HG03196 (cell line): ENCODE measurements around the gene CCDC200.
"Not testable (repeated sequence)": the region's sequence is repeated elsewhere in the genome, so short reads cannot be mapped to it uniquely, and the experiment has no call there.

ENCODE experiments used
- ATAC-seq: cut with Tn5 transposase; IDR thresholded peaks from one replicate; pipeline ENCODE4 v1.9.1; 2021; ENCODE audit not compliant: unreplicated experiment

CCDC200 gene

GRCh38 chr17:43228020-43228782 is at the start of gene CCDC200:
Gene CCDC200, minus strand, starts transcription at chr17:43228623. Its CDS starts 69 bp downstream, at chr17:43228554.
- not testable (repeated sequence) for ATAC-seq

GRCh38 chr17:43272914-43273313 is 44.5 kb upstream of the CCDC200 start:
- not testable (repeated sequence) for ATAC-seq

GRCh38 chr17:43272483-43272882 is 44.1 kb upstream of the CCDC200 start:
- ATAC-seq: not testable (repeated sequence)

- not testable (repeated sequence) for ATAC-seq
Measured at GRCh38 chr17:43270552-43271504, 42.4 kb upstream of the CCDC200 start.

- not testable (repeated sequence) for ATAC-seq
Measured at GRCh38 chr17:43246456-43246855, 18.0 kb upstream of the CCDC200 start.

- ATAC-seq: not testable (repeated sequence)
Measured at GRCh38 chr17:43240596-43241352, 12.4 kb upstream of the CCDC200 start.

GRCh38 chr17:43239597-43239996 is 11.2 kb upstream of the CCDC200 start:
- ATAC-seq: not testable (repeated sequence)

- ATAC-seq: not testable (repeated sequence)
Measured at GRCh38 chr17:43233877-43234276, 5.5 kb upstream of the CCDC200 start, which contains the start of gene RNU2-1. Gene RNU2-1, minus strand, starts transcription at chr17:43233977.

- ATAC-seq: not testable (repeated sequence)
Measured at GRCh38 chr17:43233263-43233662, 4.8 kb upstream of the CCDC200 start.

GRCh38 chr17:43232021-43232699 is 3.7 kb upstream of the CCDC200 start:
- not testable (repeated sequence) for ATAC-seq

GRCh38 chr17:43231205-43232020 is 3.0 kb upstream of the CCDC200 start:
- not testable (repeated sequence) for ATAC-seq

GRCh38 chr17:43226393-43226792 is 2.0 kb downstream of the CCDC200 start:
- no peak for ATAC-seq

- no peak for ATAC-seq
Measured at GRCh38 chr17:43224146-43224705, 4.2 kb downstream of the CCDC200 start.

GRCh38 chr17:43220511-43221125 is 7.8 kb downstream of the CCDC200 start:
- ATAC-seq: no peak

GRCh38 chr17:43219746-43220380 is 8.6 kb downstream of the CCDC200 start:
- ATAC-seq: no peak

GRCh38 chr17:43219001-43219400 is 9.4 kb downstream of the CCDC200 start:
- no peak for ATAC-seq

GRCh38 chr17:43217614-43218087 is 10.8 kb downstream of the CCDC200 start:
- ATAC-seq: no peak
